Stimulated activated CD4-positive, alpha-beta T cell treated with anti-CD3 and anti-CD28 coated beads, Interleukin-2, amount 100 ng/mL, for 24 hours (primary cell): Measurements from ENCODE around the gene OVOL1.
A peak's percentile ranks its signal among the peaks of the same experiment; 100 is the strongest.
"Not testable (repeated sequence)": the region's sequence is repeated elsewhere in the genome, so short reads cannot be mapped to it uniquely, and the experiment has no call there.

Experiments used
- DNase-seq, 2 donors: peaks; one replicate each; pipeline ENCODE4 v3.0.0-alpha.2; 2020

OVOL1 gene

GRCh38 chr11:65786786-65787636 lies at the start of gene OVOL1:
Gene OVOL1 (plus strand): TSS chr11:65787063. CDS start chr11:65787374, 311 bp downstream.
- no peak for DNase-seq

- DNase-seq: no peak
Measured at GRCh38 chr11:65739022-65739421, 47.8 kb upstream of the OVOL1 start.

DNA sequence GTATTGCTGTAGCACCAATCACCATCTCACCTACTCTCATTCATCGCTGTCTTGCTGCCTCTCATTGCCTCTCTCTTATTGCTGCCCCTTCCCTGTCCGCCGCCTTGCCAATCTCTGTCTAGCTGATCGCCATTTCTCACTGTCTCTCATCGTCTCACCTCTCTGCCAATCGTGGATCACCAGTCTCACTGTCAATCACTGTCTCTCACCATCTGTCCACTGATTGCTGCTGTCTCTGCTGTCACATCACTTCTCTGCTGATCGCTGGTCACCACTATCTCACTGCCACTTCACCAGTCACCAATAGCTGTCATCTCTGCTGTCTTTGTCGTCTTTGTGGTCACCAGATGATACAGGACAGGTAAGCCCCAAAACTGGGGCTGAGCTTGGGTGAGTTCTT lies 45.7 kb upstream of the OVOL1 start:
- DNase-seq: no peak

DNA sequence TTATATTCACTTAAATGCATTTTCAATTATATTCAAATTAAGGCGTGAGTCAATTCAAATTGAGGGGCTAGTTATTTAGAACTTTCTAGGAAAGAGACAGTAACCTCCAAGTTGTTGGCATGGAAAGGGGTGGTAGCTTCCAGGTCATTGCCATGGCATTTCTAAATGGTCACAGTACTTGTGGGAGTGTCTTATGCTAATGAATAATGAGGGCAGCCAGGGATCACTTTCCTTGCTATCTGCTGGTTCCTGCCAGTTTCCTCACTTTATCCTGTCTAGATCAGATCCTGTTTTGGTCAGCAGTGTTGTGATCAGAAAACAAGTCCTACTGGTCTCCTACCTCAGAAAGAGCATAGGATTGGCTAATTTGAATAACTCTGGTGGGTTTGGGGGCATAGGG lies 44.5 kb upstream of the OVOL1 start:
- no peak for DNase-seq

- DNase-seq: no peak
Measured at GRCh38 chr11:65743681-65744025, 43.2 kb upstream of the OVOL1 start.

DNA sequence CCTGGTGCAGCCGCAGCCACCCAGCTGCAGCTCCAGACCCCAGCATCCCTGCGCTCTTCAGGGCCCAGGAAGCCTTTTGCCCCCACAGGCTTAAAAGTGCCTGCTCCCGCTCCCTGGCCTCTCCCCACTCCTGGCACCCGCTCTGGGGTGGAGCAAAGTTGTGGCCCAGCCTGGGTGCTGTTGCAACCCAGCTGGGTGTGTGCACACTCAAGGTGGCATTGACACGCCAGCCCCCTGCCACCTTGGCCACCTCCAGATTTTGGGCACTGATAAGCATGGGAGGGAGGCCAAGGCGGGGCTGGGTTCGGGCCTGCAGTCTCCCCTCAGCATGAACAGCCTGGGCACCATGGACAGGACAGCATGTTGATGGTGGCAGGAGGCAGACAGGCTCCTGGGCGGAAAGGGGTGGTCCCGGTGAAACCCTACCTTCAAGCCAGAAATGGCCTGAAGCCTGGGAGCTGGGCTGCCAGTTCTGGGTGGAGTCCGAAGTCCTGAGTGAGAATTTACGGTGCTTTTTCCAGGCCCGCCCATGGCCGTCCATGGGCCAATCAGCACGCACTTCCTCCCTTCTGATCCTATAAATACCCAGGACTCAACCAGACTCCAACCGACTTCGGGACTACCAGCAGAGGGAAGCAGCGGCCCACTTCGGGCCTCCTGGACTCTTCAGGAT lies 42.7 kb upstream of the OVOL1 start:
- DNase-seq: peak in 1 of 2 donors; percentile 10

- no peak for DNase-seq
Measured at GRCh38 chr11:65744699-65745042, 42.2 kb upstream of the OVOL1 start.

DNA sequence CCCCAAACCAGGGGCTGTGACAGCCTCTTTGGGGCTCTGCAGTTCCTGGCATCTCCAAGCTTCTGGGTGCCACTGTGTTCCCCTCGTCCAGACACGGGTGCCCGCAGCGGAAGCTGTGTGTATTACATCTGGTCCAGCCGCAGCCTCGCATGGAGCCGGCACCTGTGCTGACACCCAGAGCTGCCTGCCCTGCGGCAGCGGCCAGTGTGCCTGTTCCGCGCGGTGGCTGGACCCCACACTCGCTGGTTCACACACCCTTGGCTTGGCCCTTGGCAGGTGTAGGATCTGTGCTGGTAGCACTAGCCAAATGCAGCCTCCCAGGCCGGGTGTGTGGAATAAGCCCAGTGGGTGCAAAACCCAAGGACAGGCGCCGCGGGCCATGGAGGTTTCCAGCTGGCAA lies 41.8 kb upstream of the OVOL1 start:
- DNase-seq: no peak

DNA sequence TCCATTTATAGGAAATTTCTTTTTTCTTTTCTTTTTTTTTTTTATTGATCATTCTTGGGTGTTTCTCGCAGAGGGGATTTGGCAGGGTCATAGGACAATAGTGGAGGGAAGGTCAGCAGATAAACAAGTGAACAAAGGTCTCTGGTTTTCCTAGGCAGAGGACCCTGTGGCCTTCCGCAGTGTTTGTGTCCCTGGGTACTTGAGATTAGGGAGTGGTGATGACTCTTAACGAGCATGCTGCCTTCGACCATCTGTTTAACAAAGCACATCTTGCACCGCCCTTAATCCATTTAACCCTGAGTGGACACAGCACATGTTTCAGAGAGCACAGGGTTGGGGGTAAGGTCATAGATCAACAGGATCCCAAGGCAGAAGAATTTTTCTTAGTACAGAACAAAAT lies 24.7 kb upstream of the OVOL1 start:
- not testable (repeated sequence) for DNase-seq

DNA sequence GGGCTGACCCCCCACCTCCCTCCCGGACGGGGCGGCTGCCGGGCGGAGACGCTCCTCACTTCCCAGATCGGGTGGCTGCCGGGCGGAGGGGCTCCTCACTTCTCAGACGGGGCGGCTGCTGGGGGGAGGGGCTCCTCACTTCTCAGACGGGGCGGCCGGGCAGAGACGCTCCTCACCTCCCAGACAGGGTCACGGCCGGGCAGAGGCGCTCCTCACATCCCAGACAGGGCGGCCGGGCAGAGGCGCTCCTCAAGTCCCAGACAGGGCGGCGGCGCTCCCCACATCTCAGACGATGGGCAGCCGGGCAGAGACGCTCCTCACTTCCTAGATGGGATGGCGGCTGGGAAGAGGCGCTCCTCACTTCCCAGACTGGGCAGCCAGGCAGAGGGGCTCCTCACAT lies 24.0 kb upstream of the OVOL1 start:
- not testable (repeated sequence) for DNase-seq

DNA sequence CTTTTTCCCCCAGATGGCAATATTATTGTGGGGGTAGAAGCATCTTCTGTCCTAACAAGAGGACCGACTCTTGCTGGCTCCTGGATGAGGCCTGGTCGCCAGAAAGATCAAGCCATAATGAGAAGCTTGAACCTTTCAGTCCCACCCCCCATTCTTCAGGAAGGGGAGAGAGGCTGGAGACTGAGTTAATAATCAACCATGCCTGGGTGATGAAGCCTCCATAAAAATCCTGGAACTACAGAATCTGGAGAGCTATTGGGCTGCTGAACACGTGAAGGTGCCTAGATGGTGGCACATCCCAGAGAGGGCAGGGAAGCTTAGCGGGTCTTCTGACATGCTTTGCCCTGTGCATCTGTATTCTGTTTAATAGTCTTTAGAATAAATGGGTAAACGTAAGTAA lies 22.4 kb upstream of the OVOL1 start:
- no peak for DNase-seq

GRCh38 chr11:65766535-65766934 lies 20.3 kb upstream of the OVOL1 start:
- no peak for DNase-seq

DNA sequence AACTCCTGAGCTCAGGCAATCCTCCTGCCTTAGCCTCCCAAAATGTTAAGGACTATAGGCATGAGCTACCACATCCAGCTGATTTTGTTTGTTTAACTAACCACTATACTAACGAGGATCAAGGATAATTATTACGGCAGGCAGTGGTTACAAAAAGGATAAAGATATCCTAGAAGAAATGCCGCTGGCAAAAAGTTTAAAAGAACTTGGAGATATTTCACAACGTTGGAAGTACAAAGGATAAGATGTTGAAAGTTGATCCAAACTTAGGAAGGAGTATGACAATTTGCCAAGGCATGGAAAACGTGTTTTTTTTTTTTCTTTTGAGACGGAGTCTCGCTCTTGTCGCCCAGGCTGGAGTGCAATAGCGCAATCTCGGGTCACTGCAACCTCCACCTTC lies 19.5 kb upstream of the OVOL1 start:
- DNase-seq: no peak

DNA sequence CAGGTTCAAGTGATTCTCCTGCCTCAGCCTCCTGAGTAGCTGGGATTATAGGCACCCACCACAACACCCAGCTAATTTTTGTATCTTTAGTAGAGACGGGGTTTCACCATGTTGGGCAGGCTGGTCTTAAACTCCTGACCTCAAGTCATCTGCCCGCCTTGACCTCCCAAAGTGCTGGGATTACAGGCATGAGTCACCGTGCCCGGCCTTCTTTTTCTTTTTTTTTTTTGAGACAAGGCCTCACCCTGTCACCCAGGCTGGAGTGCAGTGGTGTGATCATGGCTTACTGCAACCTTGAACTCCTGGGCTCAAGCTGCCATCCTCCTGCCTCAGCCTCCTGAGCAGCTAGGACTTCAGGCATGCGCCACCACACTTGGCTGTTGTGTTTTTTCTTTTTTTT lies 19.1 kb upstream of the OVOL1 start:
- DNase-seq: not testable (repeated sequence)

GRCh38 chr11:65770951-65771567 lies 15.8 kb upstream of the OVOL1 start:
- no peak for DNase-seq

- DNase-seq: no peak
Measured at GRCh38 chr11:65771589-65772112, 15.2 kb upstream of the OVOL1 start.

GRCh38 chr11:65773784-65774411 lies 13.0 kb upstream of the OVOL1 start:
- no peak for DNase-seq

DNA sequence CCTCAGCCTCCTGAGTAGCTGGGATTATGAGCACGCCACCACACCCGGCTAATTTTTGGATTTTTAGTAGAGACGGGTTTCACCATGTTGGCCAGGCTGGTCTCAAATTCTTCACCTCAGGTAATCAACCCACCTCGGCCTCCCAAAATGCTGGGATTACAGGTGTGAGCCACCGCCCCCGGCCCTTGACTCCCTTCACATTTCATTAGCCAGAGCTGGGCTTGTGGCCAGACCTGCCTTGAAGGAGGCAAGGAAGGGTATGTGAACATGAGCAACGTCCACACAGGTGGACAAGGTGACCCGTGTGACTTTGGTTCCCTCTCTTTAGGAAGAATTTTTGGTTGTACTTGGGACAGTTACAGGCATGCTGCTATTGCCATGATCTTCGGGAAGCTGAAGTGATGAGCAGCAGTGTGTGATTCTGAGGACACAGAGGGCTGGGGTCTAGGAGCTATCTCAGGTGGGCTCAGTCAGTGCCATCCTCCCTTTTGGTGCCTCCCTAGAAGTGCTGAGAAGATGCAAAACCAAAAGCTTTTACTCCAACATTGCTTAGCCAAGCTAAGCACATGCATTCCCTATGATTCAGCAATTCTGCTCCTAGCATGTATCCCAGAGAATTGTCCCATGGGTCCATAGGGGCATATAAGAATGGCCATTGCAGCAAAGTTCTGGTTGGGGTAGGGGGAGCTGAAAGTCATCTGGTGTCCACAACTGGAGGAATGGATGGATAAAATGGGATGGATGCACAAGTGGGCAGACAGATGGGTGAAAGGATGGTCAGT lies 12.1 kb upstream of the OVOL1 start:
- DNase-seq: no peak

DNA sequence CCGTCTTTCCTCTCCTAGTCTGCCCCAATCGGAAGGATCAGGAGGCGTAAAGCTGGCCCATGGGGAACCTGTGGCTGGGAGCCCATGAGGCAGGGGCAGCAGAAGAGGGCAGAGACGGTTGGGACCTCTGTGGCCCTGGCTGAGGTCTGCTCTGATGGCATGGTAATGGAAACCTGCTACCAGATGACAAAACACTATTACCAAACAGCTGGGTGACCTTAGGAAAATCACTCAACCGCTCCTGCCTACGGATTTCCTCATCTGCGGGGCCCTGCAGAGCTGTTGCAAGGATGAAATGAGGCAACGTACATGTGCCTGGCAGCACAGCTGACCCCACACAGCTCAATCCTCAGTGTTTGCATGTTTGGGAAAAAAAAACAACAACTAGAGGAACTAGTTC lies 10.7 kb upstream of the OVOL1 start:
- no peak for DNase-seq

DNA sequence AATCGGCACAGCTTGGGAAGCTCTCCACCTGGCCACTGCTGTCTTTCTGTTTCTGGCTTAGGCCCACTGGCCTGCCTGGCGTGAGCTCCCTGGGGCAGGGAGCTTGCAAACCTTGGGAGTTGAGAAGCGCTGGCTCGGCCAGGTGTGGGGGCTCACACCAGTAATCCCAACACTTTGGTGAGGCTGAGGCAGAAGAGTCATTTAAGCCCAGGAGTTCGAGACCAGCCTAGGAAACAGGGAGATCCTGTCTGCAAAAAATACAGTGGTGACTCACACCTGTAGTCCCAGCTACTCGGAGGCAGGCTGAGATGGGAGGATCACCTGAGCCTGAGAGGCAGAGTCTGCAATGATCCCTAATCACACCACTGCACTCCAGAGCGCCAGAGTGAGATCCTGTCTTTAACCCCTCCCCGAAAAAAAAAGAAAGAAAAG lies 10.1 kb upstream of the OVOL1 start:
- no peak for DNase-seq

DNA sequence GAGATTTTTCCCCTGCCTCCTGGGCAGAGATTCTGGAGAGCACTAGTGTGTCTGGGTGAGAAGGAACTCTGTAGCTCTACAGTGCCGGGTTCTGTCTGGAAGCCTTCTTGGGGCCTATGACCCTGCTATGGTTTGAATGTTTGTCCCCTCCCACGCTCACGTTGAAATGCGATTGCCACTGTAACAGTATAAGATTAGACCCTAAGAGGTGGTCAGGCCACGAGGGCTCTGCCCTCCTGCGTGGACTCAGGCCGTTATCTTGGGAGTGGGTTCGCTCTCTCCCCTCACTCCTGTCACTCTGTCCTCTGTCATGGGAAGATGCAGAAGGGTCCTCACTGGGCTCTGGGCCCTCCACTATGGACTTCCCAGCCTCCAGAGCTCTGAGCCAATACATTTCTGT lies 9.6 kb upstream of the OVOL1 start:
- no peak for DNase-seq

DNA sequence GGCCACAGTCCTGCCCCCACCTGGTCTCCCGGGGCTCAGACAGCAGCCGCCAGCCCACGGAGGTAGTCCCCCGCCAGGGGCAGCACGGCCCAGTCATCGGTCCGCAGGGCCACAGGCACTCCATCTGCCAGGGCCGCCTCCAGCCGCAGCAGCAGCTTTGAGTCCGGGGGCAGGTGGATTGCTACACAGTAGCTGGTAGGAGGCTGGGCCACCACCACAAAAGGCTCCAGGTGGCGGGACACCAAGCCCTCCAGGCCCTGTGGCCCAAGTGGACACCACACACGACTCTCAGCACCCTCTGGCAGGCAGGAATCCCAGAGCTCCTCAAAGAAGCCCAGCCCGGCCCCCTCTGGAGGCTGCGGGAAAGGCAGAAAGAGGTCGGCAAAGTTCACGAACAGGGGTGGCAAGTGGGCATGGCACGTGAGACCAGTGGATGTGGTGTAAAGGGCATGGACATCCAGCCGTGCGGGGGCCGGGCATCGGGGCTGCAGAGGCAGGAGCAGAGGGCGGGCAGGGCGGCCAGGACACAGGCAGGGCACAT lies 9.0 kb upstream of the OVOL1 start:
- no peak for DNase-seq
